C4-2B (cell line): ENCODE measurements around the gene PCSK5.

ENCODE experiments used
- CTCF ChIP-seq: fragments of 450-650 bp; conservative IDR thresholded peaks from 2 replicates; pipeline ENCODE4 v1.5.1; 2017; ENCODE audit warnings: mild to moderate bottlenecking
- ZFX ChIP-seq: fragments of 450-650 bp; IDR thresholded peaks from 2 replicates; pipeline ENCODE4 v1.6.1; 2017

- no peak for TF ChIP-seq CTCF
- TF ChIP-seq ZFX, result no peak
Observed at GRCh38 chr9:76323490-76323889, 433.0 kb downstream of the PCSK5 start.
